GM23338 (cell line): ENCODE measurements around the gene DACH2. TPM values are rescaled to one million over a fixed set of nuclear protein-coding genes. Genes with fewer than 3 reads are reported as not detected.

Source experiments
- ATAC-seq: fragments of 200-7000 bp; cut with Tn5 transposase; 3 replicates; pipeline ENCODE4 v1.9.1; 2020
- DNase-seq: peaks from one replicate; pipeline ENCODE4 v3.0.0-alpha.2; 2015; ENCODE audit warnings: low spot score
- H2AFZ ChIP-seq: fragments of 200-600 bp; sonication (generic); 2 replicates; pipeline ENCODE4 v1.8.0; 2016; ENCODE audit warnings: antibody characterized with exemption, mild to moderate bottlenecking, moderate library complexity
- H3F3A ChIP-seq: fragments of 200-600 bp; sonication (generic); replicated peaks from 2 replicates; pipeline ENCODE4 v1.8.0; 2017; ENCODE audit warnings: antibody characterized with exemption, mixed run types, low read depth
- H3K27ac ChIP-seq: fragments of 200-600 bp; sonication (generic); 2 replicates; pipeline ENCODE4 v1.6.1; 2016; ENCODE audit warnings: low read depth
- H3K27me3 ChIP-seq: fragments of 200-600 bp; sonication (generic); 2 replicates; pipeline ENCODE4 v1.8.0; 2016; ENCODE audit warnings: mild to moderate bottlenecking, mixed run types, moderate library complexity; ENCODE audit not compliant: insufficient read depth
- H3K36me3 ChIP-seq: fragments of 200-600 bp; sonication (generic); 2 replicates; pipeline ENCODE4 v1.8.0; 2016; ENCODE audit warnings: mild to moderate bottlenecking; ENCODE audit not compliant: insufficient read depth
- H3K4me1 ChIP-seq: fragments of 200-600 bp; sonication (generic); 2 replicates; pipeline ENCODE4 v1.8.0; 2016; ENCODE audit warnings: mild to moderate bottlenecking, moderate library complexity; ENCODE audit not compliant: insufficient read depth
- H3K4me2 ChIP-seq: fragments of 200-600 bp; sonication (generic); 2 replicates; pipeline ENCODE4 v1.7.1; 2017; ENCODE audit warnings: mixed run types
- H3K4me3 ChIP-seq: fragments of 200-600 bp; sonication (generic); 2 replicates; pipeline ENCODE4 v1.6.1; 2016; ENCODE audit warnings: mixed run types
- H3K79me2 ChIP-seq: fragments of 200-600 bp; sonication (generic); replicated peaks from 2 replicates; pipeline ENCODE4 v1.8.0; 2017; ENCODE audit warnings: mild to moderate bottlenecking; ENCODE audit not compliant: insufficient read depth
- H3K9me2 ChIP-seq: fragments of 200-600 bp; sonication (generic); 2 replicates; pipeline ENCODE4 v1.8.0; 2017; ENCODE audit not compliant: insufficient read depth
- H4K20me1 ChIP-seq: fragments of 200-600 bp; sonication (generic); replicated peaks from 2 replicates; pipeline ENCODE4 v1.8.0; 2017; ENCODE audit warnings: mild to moderate bottlenecking; ENCODE audit not compliant: insufficient read depth
- H3K27ac Mint-ChIP-seq: 2 replicates; pipeline ENCODE4 v1.8.0; 2020; ENCODE audit warnings: inconsistent platforms, mild to moderate bottlenecking, moderate library complexity, mixed read lengths
- H3K27me3 Mint-ChIP-seq: 3 replicates; pipeline ENCODE4 v1.8.0; 2022; ENCODE audit warnings: low read depth, mild to moderate bottlenecking, moderate library complexity, mixed read lengths, inconsistent platforms; ENCODE audit not compliant: insufficient read depth, poor library complexity
- H3K36me3 Mint-ChIP-seq: 3 replicates; pipeline ENCODE4 v1.8.0; 2021; ENCODE audit warnings: low read depth, mild to moderate bottlenecking, inconsistent platforms, moderate library complexity, mixed read lengths
- H3K4me1 Mint-ChIP-seq: 3 replicates; pipeline ENCODE4 v1.8.0; 2020; ENCODE audit warnings: mild to moderate bottlenecking, inconsistent platforms, mixed read lengths
- H3K4me3 Mint-ChIP-seq: 3 replicates; pipeline ENCODE4 v1.8.0; 2021; ENCODE audit warnings: moderate library complexity, mild to moderate bottlenecking, inconsistent platforms, mixed read lengths
- H3K9me3 Mint-ChIP-seq: 3 replicates; pipeline ENCODE4 v1.8.0; 2020; ENCODE audit warnings: moderate library complexity, mild to moderate bottlenecking, inconsistent platforms, mixed read lengths
- CREB1 ChIP-seq: fragments of 250-450 bp; sonication (Bioruptor Pico); IDR thresholded peaks from 2 replicates; pipeline ENCODE4 v1.5.0; 2020; ENCODE audit warnings: low read depth, mild to moderate bottlenecking, moderate library complexity
- CTCF ChIP-seq, 2 experiments: fragments of 200-600 bp in 1 of 2; sonication (generic) in 1 of 2; conservative IDR thresholded peaks; 2 replicates each; pipeline versions ENCODE4 v1.5.1 to v1.6.1; 2016 to 2017; ENCODE audit warnings: antibody characterized with exemption in 2 of 2, low read depth in 2 of 2, mild to moderate bottlenecking in 2 of 2, moderate library complexity in 1 of 2
- ETS1 ChIP-seq: IDR thresholded peaks from 2 replicates; pipeline ENCODE4 v1.6.1; 2016; ENCODE audit warnings: antibody characterized with exemption
- EZH2 ChIP-seq: fragments of 200-600 bp; sonication (generic); IDR thresholded peaks from one replicate; pipeline ENCODE4 v1.8.0; 2017; ENCODE audit warnings: antibody characterized with exemption, mild to moderate bottlenecking, low read depth; ENCODE audit not compliant: unreplicated experiment
- EZH2phosphoT487 ChIP-seq: fragments of 200-600 bp; sonication (generic); IDR thresholded peaks from one replicate; pipeline ENCODE4 v1.8.1; 2018; ENCODE audit warnings: antibody characterized with exemption; ENCODE audit not compliant: unreplicated experiment
- JUNB ChIP-seq: IDR thresholded peaks from one replicate; pipeline ENCODE4 v1.6.1; 2016; ENCODE audit warnings: antibody characterized with exemption; ENCODE audit not compliant: unreplicated experiment
- POLR2AphosphoS5 ChIP-seq: IDR thresholded peaks from 2 replicates; pipeline ENCODE4 v1.6.1; 2016; ENCODE audit warnings: antibody characterized with exemption, low read depth
- REST ChIP-seq: IDR thresholded peaks from one replicate; pipeline ENCODE4 v1.6.1; 2018; ENCODE audit warnings: antibody characterized with exemption; ENCODE audit not compliant: unreplicated experiment
- STAT1 ChIP-seq: IDR thresholded peaks from one replicate; pipeline ENCODE4 v1.6.1; 2016; ENCODE audit warnings: antibody characterized with exemption; ENCODE audit not compliant: unreplicated experiment
- ZNF114 ChIP-seq: fragments of 250-450 bp; sonication (Bioruptor Pico); IDR thresholded peaks from 2 replicates; pipeline ENCODE4 v1.5.0; 2020; ENCODE audit warnings: mild to moderate bottlenecking, moderate library complexity
- ZNF331 ChIP-seq: fragments of 250-450 bp; sonication (Bioruptor Pico); IDR thresholded peaks from 2 replicates; pipeline ENCODE4 v1.5.0; 2020; ENCODE audit warnings: low read depth, mild to moderate bottlenecking, moderate library complexity
- polyA plus RNA-seq: library from polyadenylated mRNA; unstranded; fragments of >200 nt; fragmentation: Nextera tagmentation; extraction: Ambion mirVana; gene quantifications from 2 replicates; pipeline ENCODE4 v1.2.1, GENCODE V29; 2016
- total RNA-seq: library from RNA; depleted of rRNA; stranded (reverse); fragments of >200 nt; shearing (Covaris generic); gene quantifications from 2 replicates; pipeline ENCODE4 v1.2.3, GENCODE V29; 2014

Gene DACH2
- total and polyA plus RNA-seq, 2 experiments from 2014 or later, result 2.4 to 4.6 TPM

GRCh38 chrX:86379209-86379608, 231.0 kb downstream of the DACH2 start:
- Histone ChIP-seq H3K4me1 (no peaks in the 10 kb centered on the region), H4K20me1 (no peaks in the 10 kb centered on the region), H3K9me2 (no peaks in the 10 kb centered on the region), H3K4me3 (no peak overlapping the region), H3K27me3 (no peaks in the 10 kb centered on the region), H3F3A (no peaks in the 10 kb centered on the region), H3K36me3 (no peaks in the 10 kb centered on the region), H3K27ac (no peak overlapping the region), H2AFZ (no peak overlapping the region), H3K79me2 (no peaks in the 10 kb centered on the region), H3K4me2 (no peak overlapping the region)
- H3K36me3 Mint-ChIP-seq, result no peaks in the 10 kb centered on the region
- H3K27me3 Mint-ChIP-seq, result no peaks in the 10 kb centered on the region
- no peak overlapping the region for H3K4me3 Mint-ChIP-seq
- ATAC-seq (no peak), DNase-seq (no peak)
- TF ChIP-seq EZH2, result no peak
- TF ChIP-seq EZH2phosphoT487, result no peak
- TF ChIP-seq REST, result no peak
- no peak for TF ChIP-seq CTCF (conservative IDR thresholded peaks at IDR 0.05; ENCODE audit: low read depth in 2 of 2)
- H3K27ac Mint-ChIP-seq, result no peak overlapping the region
- no peaks in the 10 kb centered on the region for H3K9me3 Mint-ChIP-seq
- peaks cover 4% of the 10 kb centered on the region; the same call in 2 of the 3 replicates for H3K4me1 Mint-ChIP-seq

GRCh38 chrX:86383681-86384540, 235.7 kb downstream of the DACH2 start:
- no peaks in the 10 kb centered on the region for H3K79me2 ChIP-seq
- TF ChIP-seq POLR2AphosphoS5 (no peak), ETS1 (no peak), EZH2 (no peak), CTCF (conservative IDR thresholded peaks at IDR 0.05; ENCODE audit: low read depth in 2 of 2) (no peak), ZNF331 (CRISPR knock-in tag) (no peak), CREB1 (CRISPR knock-in tag) (no peak), JUNB (no peak), STAT1 (no peak), ZNF114 (CRISPR knock-in tag) (no peak)
- peaks cover 9% of the 10 kb centered on the region; the same call in 1 of the 2 replicates for H3K4me1 ChIP-seq
- H4K20me1 ChIP-seq, result no peaks in the 10 kb centered on the region
- no peaks in the 10 kb centered on the region for H3F3A ChIP-seq
- no peaks in the 10 kb centered on the region for H3K27me3 ChIP-seq
- DNase-seq (no peak), ATAC-seq (no peak)
- H2AFZ ChIP-seq, result no peak overlapping the region
- Mint-ChIP-seq H3K4me1 (peaks cover 7% of the 10 kb centered on the region; the same call in 2 of the 3 replicates), H3K36me3 (no peaks in the 10 kb centered on the region), H3K27me3 (no peaks in the 10 kb centered on the region), H3K4me3 (no peak overlapping the region), H3K27ac (peak overlapping the region; percentile 64; the same call in 1 of the 2 replicates), H3K9me3 (no peaks in the 10 kb centered on the region)
- H3K36me3 ChIP-seq, result no peaks in the 10 kb centered on the region
- H3K27ac ChIP-seq, result no peak overlapping the region
- no peaks in the 10 kb centered on the region for H3K9me2 ChIP-seq
- H3K4me3 ChIP-seq, result no peak overlapping the region
- H3K4me2 ChIP-seq, result no peak overlapping the region
